NCI-H1694 treated with DMSO at 0.1 percent for 48 hours (cell line): ENCODE data around the gene PAQR3.
A peak's percentile ranks its signal among the peaks of the same experiment; 100 is the strongest.
"Not testable (repeated sequence)": the region's sequence is repeated elsewhere in the genome, so short reads cannot be mapped to it uniquely, and the experiment has no call there.

Experiments used
- DNase-seq: peaks from one replicate; lab custom pipeline; 2025; lab: John Stamatoyannopoulos, UW

Gene PAQR3

GRCh38 chr4:78926826-78927225 lies 12.4 kb downstream of the PAQR3 start:
- DNase-seq, result no peak

DNA sequence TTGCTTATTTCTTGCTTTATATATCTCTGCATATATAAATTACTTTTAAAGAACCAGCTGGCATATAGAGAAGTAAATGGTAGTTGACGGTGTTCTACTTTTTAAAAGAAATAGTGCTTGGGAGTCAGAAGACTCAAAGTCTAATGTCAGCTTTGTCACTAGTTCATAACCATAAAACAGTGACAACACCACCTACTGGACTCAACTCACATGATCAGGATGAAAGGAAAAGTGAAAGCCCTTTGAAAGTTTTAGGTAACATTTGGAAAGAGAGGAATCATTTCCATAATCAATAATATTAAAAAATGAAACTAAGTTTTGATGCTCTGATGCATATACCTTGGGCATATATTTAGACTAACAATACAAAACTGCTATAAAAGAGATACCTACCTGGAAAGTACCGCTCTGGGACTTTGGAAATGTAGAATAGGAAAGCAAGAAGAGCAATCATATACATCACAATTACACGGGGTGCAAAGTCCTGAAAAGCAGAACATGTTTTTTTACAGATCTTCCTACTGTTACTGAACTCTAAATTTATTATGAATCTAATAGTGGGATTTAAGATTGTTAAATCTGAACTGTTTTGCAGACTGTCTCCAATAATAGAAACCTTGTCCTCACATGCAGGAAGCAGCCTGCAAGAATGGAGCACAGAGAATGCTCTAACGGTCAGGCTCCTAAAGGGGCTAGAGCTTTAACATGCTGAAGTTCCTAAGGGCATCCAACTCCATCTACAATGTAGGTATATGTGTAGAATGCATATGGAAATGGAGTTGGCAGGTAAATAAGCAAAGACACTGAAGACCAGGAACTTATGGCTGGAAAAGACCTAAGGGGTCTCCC lies 15.6 kb downstream of the PAQR3 start:
- no peak for DNase-seq

GRCh38 chr4:78922207-78922606 lies 17.0 kb downstream of the PAQR3 start:
- no peak for DNase-seq

- DNase-seq, result no peak
Measured at GRCh38 chr4:78910612-78911011, 28.6 kb downstream of the PAQR3 start.

- DNase-seq, result not testable (repeated sequence)
Measured at GRCh38 chr4:78908974-78909373, 30.3 kb downstream of the PAQR3 start.

GRCh38 chr4:78907638-78908037 lies 31.6 kb downstream of the PAQR3 start:
- DNase-seq, result no peak

- DNase-seq, result no peak
Measured at GRCh38 chr4:78904143-78904542, 35.1 kb downstream of the PAQR3 start.

DNA sequence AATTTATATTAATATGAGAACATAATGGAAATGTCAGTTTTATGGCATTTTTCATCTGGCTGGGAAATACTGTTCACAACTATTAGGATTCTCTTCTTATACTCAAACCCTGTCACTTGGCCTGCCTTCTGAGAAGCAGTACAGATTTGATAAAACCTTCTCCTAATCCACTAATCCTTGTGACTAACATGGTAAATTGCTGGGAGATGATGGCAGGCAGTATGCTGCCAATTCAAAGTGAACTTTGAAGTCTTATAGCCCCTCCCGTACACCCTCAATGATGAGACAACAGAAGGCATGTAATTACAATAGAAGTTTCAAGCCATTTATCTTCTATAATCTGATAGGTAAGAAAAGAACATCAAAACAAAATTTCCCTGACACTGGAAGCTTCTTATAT lies 36.9 kb downstream of the PAQR3 start:
- no peak for DNase-seq

DNA sequence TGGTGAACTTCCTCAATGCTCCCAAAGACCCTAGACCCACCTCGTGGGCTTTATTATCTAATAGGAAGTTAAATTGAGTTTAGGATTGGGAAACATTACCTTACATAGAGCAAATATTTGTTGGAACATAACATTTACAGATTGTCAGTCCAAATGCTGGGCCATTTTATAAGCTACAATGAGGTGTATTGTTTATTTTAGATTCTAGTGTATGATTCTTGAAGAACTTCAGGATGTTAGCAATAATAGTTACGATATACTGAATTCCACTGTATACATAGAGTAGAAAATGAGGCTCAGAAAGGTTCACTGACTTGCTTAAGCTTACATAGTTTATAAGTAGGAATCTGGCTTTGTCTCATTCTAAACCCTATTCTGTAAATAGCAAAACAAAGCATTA lies 37.4 kb downstream of the PAQR3 start:
- no peak for DNase-seq

DNA sequence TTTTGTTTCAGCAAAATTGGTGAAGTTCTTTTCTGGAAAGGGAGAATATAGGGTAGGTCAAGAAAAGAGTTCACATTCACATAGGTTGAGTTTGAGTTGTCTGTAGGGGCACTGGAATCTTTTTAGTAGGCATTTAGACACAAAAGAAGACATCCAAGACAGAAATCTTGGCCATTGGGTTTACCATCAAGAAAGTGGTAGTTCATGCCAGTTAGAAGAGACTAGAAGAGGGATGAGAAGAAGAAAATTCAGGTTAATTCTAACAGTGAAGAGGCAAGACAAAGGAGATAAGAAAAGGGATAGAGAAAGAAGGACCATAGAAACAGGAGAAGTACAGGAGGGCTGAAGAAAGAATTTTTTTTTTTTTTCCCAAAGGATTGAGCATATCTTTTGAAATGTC lies 39.9 kb downstream of the PAQR3 start:
- DNase-seq, result no peak

DNA sequence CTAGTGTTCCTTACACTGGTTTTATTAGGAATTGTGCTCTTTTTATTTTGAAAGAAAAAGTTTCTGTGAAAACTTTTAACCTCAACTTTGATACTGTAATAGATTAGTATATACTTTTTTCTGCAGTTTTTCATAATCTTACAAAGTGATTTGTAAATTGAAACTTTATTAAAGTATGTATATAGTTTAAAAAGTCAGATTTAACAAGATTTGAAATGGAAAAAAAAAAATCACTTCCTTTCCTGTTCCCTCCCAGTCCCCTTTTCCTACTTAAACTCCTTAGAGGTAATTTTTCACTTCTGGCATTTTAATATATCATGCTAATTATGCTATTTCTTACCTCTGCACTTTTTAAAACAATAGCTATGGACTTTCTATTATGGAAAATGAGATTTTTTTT lies 49.3 kb downstream of the PAQR3 start:
- DNase-seq, result no peak

DNA sequence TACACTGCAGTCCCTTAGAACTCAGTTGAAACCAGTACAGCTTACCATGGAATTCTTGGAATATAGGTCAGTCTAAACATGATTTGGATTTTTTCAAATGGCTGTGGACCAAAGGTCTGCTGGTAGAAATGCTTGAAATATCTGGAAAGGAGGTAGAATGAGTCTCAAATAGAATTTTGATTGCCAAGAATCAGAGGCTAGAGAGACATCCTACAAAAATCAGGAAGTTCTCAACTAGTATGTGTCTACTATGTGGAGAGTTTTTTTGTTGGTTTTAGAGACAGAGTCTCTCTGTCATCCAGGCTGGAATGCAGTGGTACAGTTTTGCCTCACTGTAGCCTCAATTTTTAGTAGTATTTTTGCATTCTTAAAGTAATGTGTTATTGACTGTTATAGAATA lies 53.6 kb downstream of the PAQR3 start:
- no peak for DNase-seq

DNA sequence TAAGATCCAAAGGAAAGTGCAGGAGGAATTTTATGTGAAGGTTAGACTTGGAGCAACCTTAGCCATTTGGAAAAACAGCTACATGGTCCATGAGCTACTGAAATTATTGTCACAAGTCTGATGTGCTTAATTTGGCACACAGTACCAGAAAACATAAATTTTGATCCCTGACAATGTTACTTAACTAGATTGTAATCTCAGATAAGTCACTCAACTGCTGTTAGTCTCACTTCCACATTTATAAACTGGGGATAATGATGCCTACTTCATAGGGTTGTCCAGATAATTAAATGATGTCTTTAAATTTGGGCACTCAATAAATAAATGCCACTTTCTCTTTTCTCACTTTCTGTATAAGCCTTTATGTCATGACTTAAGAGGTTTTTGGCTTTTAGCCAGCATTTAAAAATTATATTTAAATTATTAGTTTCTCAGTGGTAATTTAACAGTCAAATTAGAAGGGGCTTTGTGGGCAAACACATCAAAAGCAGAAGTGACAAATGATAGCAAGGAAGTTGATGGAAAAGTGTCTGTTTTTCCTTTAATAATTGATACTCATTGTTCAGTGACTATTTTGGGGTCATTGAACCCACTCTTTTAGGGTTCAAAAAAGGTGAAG lies 58.3 kb downstream of the PAQR3 start:
- DNase-seq, result no peak

DNA sequence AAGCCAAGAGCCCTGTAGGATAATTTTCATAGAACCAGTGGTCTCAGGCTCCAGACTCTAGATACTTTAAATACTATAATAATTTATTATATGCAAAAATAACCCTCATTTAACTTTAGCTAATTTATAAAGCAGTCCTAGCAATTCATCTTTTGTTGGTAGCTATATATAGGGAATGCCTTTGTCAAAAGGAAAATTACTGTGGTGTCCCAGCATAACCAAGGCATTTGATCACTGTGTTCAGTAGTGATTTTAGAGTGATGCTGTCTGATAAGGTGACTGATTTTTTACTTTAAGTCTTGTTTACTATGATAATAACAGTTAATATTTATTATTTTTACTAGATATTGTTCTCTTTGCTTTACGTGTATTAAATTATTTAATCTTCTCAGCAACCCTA lies 61.2 kb downstream of the PAQR3 start:
- DNase-seq, result no peak

GRCh38 chr4:78876568-78877320 lies 62.5 kb downstream of the PAQR3 start:
- no peak for DNase-seq

DNA sequence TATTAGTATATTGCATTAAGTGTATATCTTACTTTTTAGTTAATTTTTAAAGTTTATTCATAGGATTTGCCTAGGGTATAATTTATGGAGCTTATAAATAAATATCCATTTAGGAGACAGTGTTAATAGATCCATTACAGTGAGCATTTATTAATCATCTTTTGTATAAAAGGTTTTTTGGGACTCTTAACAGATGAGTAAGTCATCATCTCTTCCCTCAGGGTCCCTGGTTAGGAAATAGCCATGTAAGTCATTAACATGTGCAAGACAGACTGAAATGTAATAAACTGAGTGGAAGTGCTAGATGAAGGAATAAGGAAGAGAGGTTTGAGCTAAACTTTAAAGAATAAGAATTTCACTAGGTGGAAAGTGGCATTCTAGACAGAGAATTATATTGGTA lies 69.2 kb downstream of the PAQR3 start:
- DNase-seq, result no peak

DNA sequence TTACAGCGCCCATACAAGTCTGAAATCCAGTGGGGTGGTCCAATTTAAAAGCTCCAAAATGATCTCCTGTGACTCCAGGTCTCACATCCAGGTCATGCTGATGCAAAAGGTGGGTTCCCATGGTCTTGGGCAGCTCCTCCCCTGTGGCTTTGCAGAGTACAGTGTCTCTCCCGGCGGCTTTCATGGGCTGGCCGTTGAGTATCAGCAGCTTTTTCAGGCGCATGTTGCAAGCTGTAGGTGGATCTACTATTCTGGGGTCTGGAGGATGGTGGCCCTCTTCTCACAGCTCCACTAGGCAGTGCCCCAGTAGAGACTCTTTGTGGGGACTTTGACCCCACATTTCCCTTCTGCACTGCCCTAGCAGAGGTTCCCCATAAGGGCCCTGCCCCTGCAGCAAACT lies 70.5 kb downstream of the PAQR3 start:
- not testable (repeated sequence) for DNase-seq

DNA sequence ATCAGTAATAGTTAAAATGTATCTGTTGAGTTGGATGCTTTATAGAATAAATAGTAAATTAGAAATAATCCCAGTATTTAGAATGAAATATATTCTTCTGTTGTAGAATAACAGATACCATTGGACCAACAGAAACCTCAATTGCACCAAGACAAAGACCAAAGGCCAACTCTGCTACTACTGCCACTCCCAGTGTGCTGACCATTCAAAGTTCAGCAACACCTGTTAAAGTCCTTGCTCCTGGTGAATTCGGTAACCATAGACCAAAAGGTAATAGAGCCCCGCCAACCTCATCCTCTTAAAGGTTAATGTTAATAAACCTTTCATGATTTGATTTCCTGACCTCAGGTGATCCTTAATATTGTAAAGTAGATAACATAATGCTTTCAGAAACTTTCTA lies 73.8 kb downstream of the PAQR3 start:
- DNase-seq, result no peak

DNA sequence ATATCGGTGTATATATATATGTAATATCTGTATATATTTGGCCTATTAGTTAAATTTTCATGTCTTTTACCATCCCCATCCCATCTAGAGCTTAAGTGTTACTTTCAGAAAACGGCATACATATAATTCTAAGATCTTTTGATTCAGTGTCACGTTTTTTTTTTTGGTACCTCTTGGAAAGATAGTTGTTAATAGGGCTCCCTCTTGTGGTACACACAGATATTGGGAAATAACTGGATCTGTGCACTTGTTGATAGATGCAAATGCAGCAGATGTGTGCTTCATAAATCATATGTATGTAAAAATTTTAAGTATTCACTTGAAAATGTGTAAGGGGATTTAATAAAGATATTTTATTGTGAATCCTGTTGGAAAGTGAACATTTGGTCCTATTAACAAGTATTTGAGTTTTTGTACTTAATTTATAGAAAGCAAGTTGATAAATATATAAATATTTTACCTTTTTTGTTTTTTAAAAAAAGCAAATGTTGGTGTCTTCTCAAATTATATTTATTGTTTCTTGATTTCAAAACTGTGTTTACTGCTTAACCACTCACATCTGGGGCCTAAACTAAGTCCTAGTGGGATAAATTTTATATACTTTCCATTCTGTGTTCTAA lies 74.7 kb downstream of the PAQR3 start:
- DNase-seq, result peak; percentile 81

- DNase-seq, result no peak
Measured at GRCh38 chr4:78863991-78864390, 75.2 kb downstream of the PAQR3 start.

- no peak for DNase-seq
Measured at GRCh38 chr4:78863254-78863869, 75.9 kb downstream of the PAQR3 start.

DNA sequence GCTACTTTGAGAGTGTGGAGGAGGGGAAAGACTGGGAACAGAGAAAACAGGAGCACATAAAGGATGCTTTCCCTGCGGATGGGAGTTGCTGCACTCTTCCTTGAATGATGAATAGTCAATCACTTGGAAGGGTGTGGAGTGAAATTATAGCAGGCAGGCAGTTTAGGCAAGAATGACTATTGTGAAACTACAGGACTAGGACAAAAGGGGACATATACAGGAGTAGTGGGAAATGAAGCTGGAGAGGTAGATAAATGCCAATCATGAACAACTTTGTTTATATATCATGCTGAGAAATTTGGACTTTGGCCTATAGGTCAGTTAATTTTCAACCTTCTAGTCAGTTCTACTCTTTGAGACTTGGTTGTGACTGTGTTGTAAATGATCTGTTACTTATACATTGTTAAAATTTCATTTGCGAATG lies 76.9 kb downstream of the PAQR3 start:
- no peak for DNase-seq
